Natural killer cell treated with Interleukin-12 subunit alpha and Interleukin-12 subunit beta and Interleukin-15 and Interleukin-18, amount 100 ng/mL, for 72 hours (primary cell): ENCODE measurements around the gene IQSEC3. TPM values are rescaled to one million over a fixed set of nuclear protein-coding genes. Genes with fewer than 3 reads are reported as not detected.
"Not testable (repeated sequence)": the region's sequence is repeated elsewhere in the genome, so short reads cannot be mapped to it uniquely, and the experiment has no call there.

ENCODE experiments used
- ATAC-seq, 2 donors: fragments of 150-1000 bp; cut with Tn5 transposase in 1 of 2; sonication (Bioruptor Pico), chemical (Tn5 transposase) in 1 of 2; 2 replicates each; pipeline ENCODE4 v1.10.0; 2021
- DNase-seq: peaks from one replicate; pipeline ENCODE4 v3.0.0; 2022; ENCODE audit warnings: low spot score
- H3K27ac Mint-ChIP-seq, 2 donors: 1 replicate in 1 of 2; 2 replicates in 1 of 2; pipeline ENCODE4 v1.8.0; 2022; ENCODE audit warnings: mixed read lengths in 2 of 2, mild to moderate bottlenecking in 1 of 2, moderate library complexity in 1 of 2
- H3K27me3 Mint-ChIP-seq, 2 donors: 1 replicate in 1 of 2; 2 replicates in 1 of 2; pipeline ENCODE4 v1.8.0; 2022; ENCODE audit warnings: mixed read lengths in 2 of 2
- H3K36me3 Mint-ChIP-seq: one replicate; pipeline ENCODE4 v1.8.0; 2022; ENCODE audit warnings: mixed read lengths
- H3K4me1 Mint-ChIP-seq, 2 donors: 1 replicate in 1 of 2; 2 replicates in 1 of 2; pipeline ENCODE4 v1.8.0; 2022; ENCODE audit warnings: low read depth in 2 of 2, mixed read lengths in 2 of 2, mild to moderate bottlenecking in 1 of 2
- H3K4me3 Mint-ChIP-seq: one replicate; pipeline ENCODE4 v1.8.0; 2022; ENCODE audit warnings: mixed read lengths
- H3K9me3 Mint-ChIP-seq: 2 replicates; pipeline ENCODE4 v1.8.0; 2022; ENCODE audit warnings: mixed read lengths
- total RNA-seq, 2 donors: library from RNA; stranded (reverse); gene quantifications; one replicate each; pipeline ENCODE4 v1.2.3, GENCODE V29; 2022

The IQSEC3 gene
- total RNA-seq, 2 donors from 2014 or later = 0.22 to 1.1 TPM

DNA sequence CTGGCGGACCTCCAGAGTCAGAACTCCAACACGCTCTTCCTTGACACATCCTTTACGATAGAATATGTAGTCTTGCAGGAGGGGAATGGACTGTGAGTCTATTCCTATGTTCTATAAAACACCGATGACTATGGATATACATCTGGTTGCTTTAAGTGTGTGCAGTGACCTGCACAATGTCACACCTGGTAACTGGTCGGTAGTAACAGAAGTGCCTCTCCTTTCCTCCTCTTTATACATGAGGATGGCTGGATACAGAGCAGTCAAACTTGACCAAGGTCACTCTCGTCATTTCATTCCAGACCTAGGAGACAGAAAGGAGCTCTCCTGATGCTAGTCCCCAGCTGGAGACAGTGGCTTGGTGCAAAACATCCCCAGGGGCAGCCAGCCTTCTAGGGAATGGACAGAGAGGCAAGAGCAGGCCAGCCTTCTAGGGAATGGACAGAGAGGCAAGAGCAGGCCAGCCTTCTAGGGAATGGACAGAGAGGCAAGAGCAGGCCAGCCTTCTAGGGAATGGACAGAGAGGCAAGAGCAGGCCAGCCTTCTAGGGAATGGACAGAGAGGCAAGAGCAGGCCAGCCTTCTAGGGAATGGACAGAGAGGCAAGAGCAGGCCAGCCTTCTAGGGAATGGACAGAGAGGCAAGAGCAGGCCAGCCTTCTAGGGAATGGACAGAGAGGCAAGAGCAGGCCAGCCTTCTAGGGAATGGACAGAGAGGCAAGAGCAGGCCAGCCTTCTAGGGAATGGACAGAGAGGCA is 21.2 kb upstream of the IQSEC3 start:
- peak; percentile 36 to 55 for ATAC-seq
- DNase-seq, H3K4me3 Mint-ChIP-seq, H3K9me3 Mint-ChIP-seq, H3K27ac Mint-ChIP-seq, H3K4me1 Mint-ChIP-seq, H3K36me3 Mint-ChIP-seq: not testable (repeated sequence)
- peaks cover 31 to 46% of the 10 kb centered on the region in 2 donors for H3K27me3 Mint-ChIP-seq

DNA sequence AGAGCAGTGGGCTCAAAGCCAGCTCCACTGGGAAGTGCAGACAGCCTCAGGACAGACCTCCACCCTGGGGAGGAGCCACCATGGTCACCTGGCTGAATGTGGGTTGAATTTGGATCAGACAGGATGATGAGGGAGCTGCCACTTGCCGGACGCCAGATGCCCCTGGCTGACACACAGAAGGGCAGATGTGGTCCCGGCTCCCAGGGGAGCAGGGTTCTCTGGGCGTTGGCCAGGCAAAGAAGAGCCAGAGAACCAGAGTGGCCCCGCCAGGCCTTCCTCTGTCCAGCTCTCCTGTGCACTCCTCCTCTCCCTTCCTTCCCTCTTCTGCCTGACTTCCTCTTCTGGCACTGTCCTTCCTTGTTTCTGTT is 20.6 kb upstream of the IQSEC3 start:
- H3K36me3 Mint-ChIP-seq, H3K9me3 Mint-ChIP-seq, H3K4me1 Mint-ChIP-seq, H3K27ac Mint-ChIP-seq, DNase-seq, H3K4me3 Mint-ChIP-seq: not testable (repeated sequence)
- peak; percentile 46 to 53 for ATAC-seq
- peaks cover 31 to 46% of the 10 kb centered on the region in 2 donors for H3K27me3 Mint-ChIP-seq

DNA sequence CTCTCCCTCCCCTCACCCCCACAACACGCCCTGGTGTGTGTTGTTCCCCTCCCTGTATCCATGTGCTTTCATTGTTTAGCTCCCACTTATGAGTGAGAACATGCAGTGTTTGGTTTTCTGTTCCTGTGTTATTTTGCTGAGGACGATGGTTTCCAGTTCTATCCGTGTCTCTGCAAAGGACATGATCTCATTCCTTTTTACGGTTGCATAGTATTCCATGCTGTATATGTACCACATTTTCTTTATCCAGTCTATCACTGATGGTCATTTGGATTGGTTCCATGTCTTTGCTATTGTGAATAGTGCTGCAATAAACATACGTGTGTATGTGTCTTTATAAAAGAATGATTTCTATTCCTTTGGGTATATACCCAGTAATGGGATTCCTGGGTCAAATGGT is 20.0 kb upstream of the IQSEC3 start:
- H3K27ac Mint-ChIP-seq, DNase-seq, H3K4me1 Mint-ChIP-seq, ATAC-seq, H3K36me3 Mint-ChIP-seq, H3K9me3 Mint-ChIP-seq, H3K4me3 Mint-ChIP-seq: not testable (repeated sequence)
- peaks cover 31 to 46% of the 10 kb centered on the region in 2 donors for H3K27me3 Mint-ChIP-seq

DNA sequence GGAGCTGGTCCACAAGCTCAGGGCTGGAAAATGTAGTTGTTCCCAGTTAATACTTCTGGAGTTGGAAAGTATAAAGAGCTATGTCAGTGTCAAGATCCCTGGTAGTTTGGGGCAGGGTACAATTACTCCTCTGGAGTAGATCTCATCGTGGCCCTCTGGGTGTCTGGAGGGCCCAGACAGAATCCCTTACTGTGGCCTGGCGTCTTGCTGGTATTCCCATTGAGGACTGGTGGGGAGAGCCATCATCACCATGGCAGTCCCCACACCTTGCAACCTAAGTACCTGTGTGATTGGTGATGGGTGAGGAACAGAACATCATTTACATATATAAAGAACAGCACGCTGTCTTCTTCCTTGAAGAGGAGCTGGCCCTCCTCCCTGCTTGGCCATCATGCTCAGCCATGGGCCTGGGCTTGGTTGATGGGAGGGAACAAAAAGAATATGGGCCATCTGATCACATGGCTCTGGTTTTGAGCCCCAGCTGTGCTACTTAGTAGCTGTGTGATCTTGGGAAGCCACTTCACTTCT is 18.8 kb upstream of the IQSEC3 start:
- H3K27me3 Mint-ChIP-seq = peaks cover 31 to 46% of the 10 kb centered on the region in 2 donors
- ATAC-seq = peak; percentile 14 to 60
- H3K36me3 Mint-ChIP-seq, H3K27ac Mint-ChIP-seq, DNase-seq, H3K4me1 Mint-ChIP-seq, H3K9me3 Mint-ChIP-seq, H3K4me3 Mint-ChIP-seq: not testable (repeated sequence)

DNA sequence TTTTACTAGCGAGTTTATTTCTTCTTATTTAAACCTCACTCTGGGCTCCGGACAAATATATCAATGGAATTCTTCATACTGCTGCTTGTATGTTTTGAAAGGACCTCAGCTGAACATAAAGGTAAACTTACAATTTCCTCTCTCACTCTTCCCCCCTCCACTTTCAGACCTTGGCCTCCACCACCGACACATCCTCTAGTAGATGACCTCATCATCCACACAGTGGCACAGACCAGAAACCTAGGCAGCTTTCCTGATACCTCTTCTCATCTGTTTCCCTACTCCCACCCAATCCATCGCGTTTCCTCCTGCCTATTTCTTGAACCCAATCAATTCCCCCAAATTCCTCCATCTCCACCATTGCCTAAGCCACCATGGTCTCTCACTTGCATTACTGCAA is 17.4 kb upstream of the IQSEC3 start:
- DNase-seq, ATAC-seq, H3K36me3 Mint-ChIP-seq, H3K4me1 Mint-ChIP-seq, H3K9me3 Mint-ChIP-seq, H3K4me3 Mint-ChIP-seq, H3K27ac Mint-ChIP-seq: not testable (repeated sequence)
- H3K27me3 Mint-ChIP-seq = peaks cover 40 to 60% of the 10 kb centered on the region in 2 donors

DNA sequence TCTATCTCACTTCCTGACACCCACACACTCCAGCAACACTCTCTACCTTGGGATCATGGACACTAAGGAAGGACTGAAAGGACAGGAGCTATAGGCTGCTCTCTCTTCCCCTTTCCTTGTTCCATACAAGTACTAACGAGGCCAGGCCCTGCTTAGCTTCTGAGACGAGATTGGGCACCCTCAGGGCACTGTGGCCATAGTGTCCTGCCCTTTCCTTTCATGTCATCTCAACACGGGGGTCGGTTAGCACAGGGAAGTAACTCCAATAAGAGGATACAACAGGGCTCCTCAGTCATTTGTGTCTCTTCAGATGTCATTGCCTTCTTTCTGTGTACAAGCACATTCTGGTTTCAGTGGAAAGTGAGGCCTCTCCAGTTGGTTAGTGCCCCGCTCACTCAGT is 15.5 kb upstream of the IQSEC3 start:
- ATAC-seq, H3K36me3 Mint-ChIP-seq, H3K27ac Mint-ChIP-seq, H3K9me3 Mint-ChIP-seq, H3K4me1 Mint-ChIP-seq, DNase-seq, H3K4me3 Mint-ChIP-seq: not testable (repeated sequence)
- peaks cover 33 to 55% of the 10 kb centered on the region in 2 donors for H3K27me3 Mint-ChIP-seq

DNA sequence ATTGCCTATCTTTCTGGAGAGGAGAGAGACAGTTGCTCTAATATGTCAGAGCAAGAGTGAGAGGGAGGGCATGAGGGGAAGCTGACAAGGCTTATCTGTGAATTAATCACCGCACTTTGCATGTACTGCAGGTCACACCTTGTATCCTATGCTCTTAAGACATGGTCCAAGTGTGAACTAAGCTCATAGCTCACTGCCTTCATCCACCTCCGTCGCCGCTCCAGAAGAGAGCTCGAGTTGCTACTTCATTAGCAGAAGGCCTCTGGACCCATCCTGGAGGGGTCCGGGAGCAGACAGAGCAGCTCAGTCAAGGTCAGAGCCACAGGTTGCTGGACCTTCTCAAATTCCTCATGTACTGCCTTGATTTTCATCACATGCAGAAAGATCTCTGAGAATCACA is 14.6 kb upstream of the IQSEC3 start:
- not testable (repeated sequence) for DNase-seq, H3K27ac Mint-ChIP-seq, H3K4me3 Mint-ChIP-seq, H3K4me1 Mint-ChIP-seq, ATAC-seq, H3K9me3 Mint-ChIP-seq, H3K36me3 Mint-ChIP-seq
- H3K27me3 Mint-ChIP-seq = peaks cover 34 to 54% of the 10 kb centered on the region in 2 donors

DNA sequence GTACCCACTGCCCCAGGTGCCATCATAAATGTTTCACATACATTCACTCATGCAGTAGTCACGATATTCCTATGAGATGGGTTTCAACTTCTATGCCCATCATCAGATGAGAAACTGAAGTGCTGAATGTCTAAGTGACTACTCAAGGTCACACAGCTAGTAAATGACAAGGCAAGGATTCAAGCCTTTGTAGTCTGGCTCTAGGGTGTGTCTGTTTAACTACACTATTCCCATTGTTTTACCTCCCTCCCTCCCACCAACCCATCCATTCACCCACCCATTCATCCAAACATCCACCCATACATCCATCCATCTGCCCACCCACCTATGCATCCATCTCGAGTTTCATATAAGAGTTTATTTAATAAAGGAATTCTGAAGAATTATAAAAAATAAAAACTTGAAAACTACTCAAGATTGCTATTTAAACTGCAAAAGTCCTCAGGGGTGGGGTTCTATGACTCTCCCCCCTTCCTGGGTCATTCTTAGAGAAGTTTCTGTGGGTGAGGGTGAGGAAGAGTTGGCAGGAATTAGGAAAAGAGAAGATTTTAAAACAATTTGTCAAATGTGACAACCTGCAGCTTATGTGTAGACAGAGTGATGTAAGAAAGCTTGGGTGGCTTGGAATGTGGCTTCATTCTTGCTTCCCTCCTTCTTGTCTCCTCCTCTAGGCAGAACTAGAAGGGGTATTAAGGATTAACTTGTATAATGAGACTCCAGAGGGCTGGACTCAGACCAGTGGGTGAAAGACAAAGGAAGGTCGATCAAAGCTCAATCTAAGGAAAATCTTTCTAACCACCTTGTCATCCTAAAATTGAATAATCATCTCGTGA is 13.4 kb upstream of the IQSEC3 start:
- H3K4me3 Mint-ChIP-seq, H3K9me3 Mint-ChIP-seq: not testable (repeated sequence)
- peaks cover 38 to 55% of the 10 kb centered on the region in 2 donors for H3K27me3 Mint-ChIP-seq

DNA sequence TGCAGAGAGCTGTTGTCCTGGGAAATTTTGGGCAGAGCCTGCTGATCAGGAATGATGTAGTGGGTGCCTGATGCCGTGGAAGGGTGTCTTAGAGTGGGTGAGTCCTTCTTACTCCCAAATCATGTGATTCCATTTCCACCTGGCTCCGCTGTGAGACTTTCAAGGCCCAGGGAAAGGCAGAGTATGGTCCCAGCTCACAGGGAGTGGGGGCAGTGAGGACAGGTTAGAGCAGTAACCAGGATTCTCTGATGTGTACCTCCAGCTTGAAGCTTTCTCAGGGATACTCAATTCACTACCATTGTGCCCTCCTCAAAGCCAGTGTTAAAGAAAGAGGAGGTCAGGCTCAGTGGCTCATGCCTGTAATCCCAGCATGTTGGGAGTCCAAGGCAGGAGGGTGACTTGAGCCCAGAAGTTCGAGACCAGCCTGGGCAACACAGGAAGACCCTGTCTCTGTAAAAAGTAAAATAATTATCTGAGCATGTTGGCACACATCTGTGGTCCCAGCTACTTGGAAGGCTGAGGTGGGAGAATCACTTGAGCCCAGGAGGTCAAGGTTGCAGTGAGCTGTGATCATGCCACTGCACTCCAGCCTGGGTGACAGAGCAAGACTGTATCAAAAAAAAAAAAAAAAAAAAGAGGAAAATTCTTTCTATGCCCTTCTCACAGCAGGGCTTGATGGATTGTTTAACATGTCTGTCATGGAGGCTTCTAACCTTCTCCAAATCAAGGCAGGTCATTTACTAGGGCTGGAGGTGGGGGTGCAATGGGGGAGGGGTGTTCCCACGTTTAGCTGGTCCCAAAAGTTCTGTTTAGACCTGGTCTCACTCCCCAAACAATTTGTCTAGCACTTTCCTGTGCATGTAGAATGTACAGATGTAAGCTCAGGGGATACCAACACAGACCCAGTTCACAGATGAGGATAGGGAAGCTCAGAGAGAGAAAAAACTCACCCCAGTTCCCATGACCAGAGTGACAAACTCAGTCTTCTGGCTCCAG is 12.5 kb upstream of the IQSEC3 start:
- Mint-ChIP-seq H3K4me3 (no peak overlapping the region), H3K36me3 (peaks cover 13% of the 10 kb centered on the region), H3K27me3 (peaks cover 43 to 55% of the 10 kb centered on the region in 2 donors), H3K9me3 (peaks cover 2% of the 10 kb centered on the region), H3K27ac (no peak overlapping the region), H3K4me1 (no peaks in the 10 kb centered on the region)
- no peak for DNase-seq
- peak; percentile 8 to 52 for ATAC-seq

More for the DNA sequence above, 13.4 kb upstream of the IQSEC3 start:
- not testable (repeated sequence) for H3K4me1 Mint-ChIP-seq, H3K36me3 Mint-ChIP-seq, ATAC-seq, H3K27ac Mint-ChIP-seq, DNase-seq

DNA sequence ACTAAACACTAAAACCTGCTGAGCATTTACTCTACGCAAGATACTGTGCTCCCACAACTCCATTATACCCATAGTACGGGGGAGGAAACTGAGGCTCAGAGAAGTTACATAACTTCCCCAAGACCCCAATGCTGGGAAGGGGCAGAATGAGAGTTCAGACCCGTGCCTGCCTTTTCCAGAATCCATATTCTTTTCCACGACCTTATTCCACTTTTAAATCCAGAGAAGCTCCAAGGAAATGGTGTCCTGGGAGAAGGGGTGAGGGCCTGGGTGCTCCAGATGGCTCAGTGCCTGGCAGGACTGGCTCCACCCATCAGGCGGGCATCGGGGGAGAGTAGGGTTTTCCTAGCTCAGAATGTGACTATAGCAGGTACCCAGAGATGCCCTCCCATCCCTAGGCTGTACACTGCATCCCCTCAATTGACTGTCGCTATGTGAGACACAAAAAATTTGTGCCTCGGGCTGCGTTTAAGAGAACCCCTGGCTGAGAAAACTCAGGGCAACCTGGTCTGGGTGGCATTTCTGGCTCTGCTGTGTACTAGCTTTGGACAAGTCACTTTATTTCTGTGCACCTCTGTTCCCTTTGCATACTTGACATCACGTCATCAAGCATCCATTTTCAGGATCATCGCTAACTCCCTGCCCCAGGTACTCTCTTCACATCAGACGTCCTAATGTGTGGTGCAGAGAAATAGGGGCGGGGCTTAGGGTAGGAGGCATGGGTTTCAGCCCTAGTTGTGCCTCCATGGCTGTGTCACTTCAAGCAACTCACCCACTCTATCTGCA is 11.6 kb upstream of the IQSEC3 start:
- peak; percentile 28 to 34 for ATAC-seq
- peaks cover 4% of the 10 kb centered on the region for H3K9me3 Mint-ChIP-seq
- DNase-seq = no peak
- no peak overlapping the region for H3K4me3 Mint-ChIP-seq
- peaks cover 19% of the 10 kb centered on the region for H3K36me3 Mint-ChIP-seq
- H3K27me3 Mint-ChIP-seq = peaks cover 42 to 56% of the 10 kb centered on the region in 2 donors
- no peaks in the 10 kb centered on the region for H3K4me1 Mint-ChIP-seq
- H3K27ac Mint-ChIP-seq = no peak overlapping the region

DNA sequence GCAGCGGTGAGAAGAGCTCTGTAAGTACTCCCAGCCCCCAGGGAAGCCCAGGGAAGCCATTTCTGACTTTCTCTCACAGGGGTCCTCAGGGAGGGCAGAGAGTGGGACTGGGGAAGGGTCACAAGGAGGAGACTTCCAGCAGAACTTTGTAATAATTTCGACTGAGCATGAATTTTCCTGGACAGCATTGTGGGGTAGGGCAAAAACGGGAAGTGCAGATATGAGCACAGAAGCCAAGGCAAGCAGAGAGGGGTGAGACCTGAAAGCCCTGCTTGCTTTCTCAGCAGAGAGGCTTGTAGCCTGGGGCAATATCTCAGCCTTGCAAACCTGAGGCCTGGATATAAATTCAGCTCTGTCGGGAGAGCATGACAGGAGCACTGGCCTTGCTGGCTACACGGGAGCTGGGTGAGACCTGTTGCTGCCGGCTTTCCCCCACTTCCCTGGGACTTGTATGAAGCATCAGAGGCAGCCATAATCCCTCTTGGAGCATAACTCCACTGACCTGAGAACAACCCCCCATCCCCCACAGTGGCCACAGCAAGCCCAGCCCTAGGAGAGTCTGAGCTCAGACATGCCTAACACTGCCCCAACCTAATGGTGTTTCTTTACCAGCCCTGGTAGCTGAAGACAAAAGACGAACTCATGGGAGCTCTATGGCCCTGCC is 9.8 kb upstream of the IQSEC3 start:
- no peak overlapping the region for H3K27ac Mint-ChIP-seq
- H3K4me3 Mint-ChIP-seq = no peak overlapping the region
- H3K27me3 Mint-ChIP-seq = peaks cover 56 to 75% of the 10 kb centered on the region in 2 donors

DNA sequence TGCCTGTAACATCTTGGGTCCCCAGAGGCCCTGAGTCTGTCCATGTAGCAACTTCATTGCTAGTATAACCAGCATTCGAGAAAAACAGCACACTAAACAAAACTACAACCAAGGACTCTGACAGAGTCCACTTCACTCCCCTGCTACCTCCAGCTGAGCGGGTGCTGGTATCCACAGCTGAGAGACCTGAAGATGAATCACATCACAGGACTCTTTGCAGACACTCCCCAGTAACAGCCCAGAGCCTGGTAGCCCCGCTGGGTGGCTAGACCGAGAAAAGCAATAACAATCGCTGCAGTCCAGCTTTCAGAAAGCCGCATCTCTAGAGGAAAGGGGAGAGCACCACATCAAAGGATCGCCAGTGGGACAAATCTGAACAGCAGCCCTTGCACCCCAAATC is 9.0 kb upstream of the IQSEC3 start:
- DNase-seq = no peak
- H3K27me3 Mint-ChIP-seq = peaks cover 56 to 78% of the 10 kb centered on the region in 2 donors
- ATAC-seq = no peak

More for the DNA sequence above, 9.8 kb upstream of the IQSEC3 start:
- peaks cover 12% of the 10 kb centered on the region for H3K9me3 Mint-ChIP-seq
- H3K4me1 Mint-ChIP-seq = no peaks in the 10 kb centered on the region
- DNase-seq (no peak), ATAC-seq (peak; percentile 15 to 22)
- H3K36me3 Mint-ChIP-seq = peaks cover 30% of the 10 kb centered on the region

More for the DNA sequence above, 9.0 kb upstream of the IQSEC3 start:
- Mint-ChIP-seq H3K36me3 (peaks cover 32% of the 10 kb centered on the region), H3K4me1 (no peaks in the 10 kb centered on the region), H3K9me3 (peaks cover 12% of the 10 kb centered on the region), H3K4me3 (no peak overlapping the region), H3K27ac (no peak overlapping the region)
